Measurements from ENCODE around the gene GPRASP2.
"Not testable (repeated sequence)": the region's sequence is repeated elsewhere in the genome, so short reads cannot be mapped to it uniquely, and the experiment has no call there.

GPRASP2 gene

GRCh38 chrX:102712216-102712966 is at the start of gene GPRASP2:
Gene GPRASP2, plus strand, starts transcription at chrX:102712448. Its CDS starts 2,422 bp downstream, at chrX:102714870.
- no peak for DNase-seq (ENCODE audit: low spot score)

- DNase-seq (ENCODE audit: low spot score): not testable (repeated sequence)
Observed at GRCh38 chrX:102663820-102664219, 48.4 kb upstream of the GPRASP2 start.

GRCh38 chrX:102667034-102667433 is 45.2 kb upstream of the GPRASP2 start:
- not testable (repeated sequence) for DNase-seq (ENCODE audit: low spot score)

GRCh38 chrX:102669526-102669925 is 42.7 kb upstream of the GPRASP2 start:
- DNase-seq (ENCODE audit: low spot score): no peak

GRCh38 chrX:102672856-102673255 is 39.4 kb upstream of the GPRASP2 start:
- DNase-seq (ENCODE audit: low spot score): no peak

- not testable (repeated sequence) for DNase-seq (ENCODE audit: low spot score)
Observed at GRCh38 chrX:102677479-102677878, 34.8 kb upstream of the GPRASP2 start.

GRCh38 chrX:102684772-102685520 is 27.3 kb upstream of the GPRASP2 start:
- no peak for DNase-seq (ENCODE audit: low spot score)

GRCh38 chrX:102694749-102695148 is 17.5 kb upstream of the GPRASP2 start:
- no peak for DNase-seq (ENCODE audit: low spot score)

GRCh38 chrX:102696306-102696705 is 15.9 kb upstream of the GPRASP2 start:
- no peak for DNase-seq (ENCODE audit: low spot score)

- DNase-seq (ENCODE audit: low spot score): no peak
Observed at GRCh38 chrX:102697494-102697893, 14.8 kb upstream of the GPRASP2 start.

GRCh38 chrX:102708900-102709299 is 3.3 kb upstream of the GPRASP2 start:
- DNase-seq (ENCODE audit: low spot score): no peak

GRCh38 chrX:102711872-102712215 is 404 bp upstream of the GPRASP2 start:
- no peak for DNase-seq (ENCODE audit: low spot score)

GRCh38 chrX:102712981-102713625 is 855 bp downstream of the GPRASP2 start:
- peak; percentile 13 for DNase-seq (ENCODE audit: low spot score)

- peak; percentile 20 for DNase-seq (ENCODE audit: low spot score)
Observed at GRCh38 chrX:102714994-102715393, 2.7 kb downstream of the GPRASP2 start.

- DNase-seq (ENCODE audit: low spot score): no peak
Observed at GRCh38 chrX:102715967-102716366, 3.7 kb downstream of the GPRASP2 start.

- DNase-seq (ENCODE audit: low spot score): peak; percentile 74
Observed at GRCh38 chrX:102720237-102721168, 8.3 kb downstream of the GPRASP2 start, which contains the start of gene GPRASP3. Gene GPRASP3, plus strand, starts transcription at chrX:102720743. Its CDS starts 28,253 bp downstream, at chrX:102748996.

- DNase-seq (ENCODE audit: low spot score): not testable (repeated sequence)
Observed at GRCh38 chrX:102721169-102721506, 8.9 kb downstream of the GPRASP2 start.

- no peak for DNase-seq (ENCODE audit: low spot score)
Observed at GRCh38 chrX:102723456-102723855, 11.2 kb downstream of the GPRASP2 start.

GRCh38 chrX:102727761-102728160 is 15.5 kb downstream of the GPRASP2 start:
- DNase-seq (ENCODE audit: low spot score): no peak

- no peak for DNase-seq (ENCODE audit: low spot score)
Observed at GRCh38 chrX:102728646-102729045, 16.4 kb downstream of the GPRASP2 start.

- DNase-seq (ENCODE audit: low spot score): no peak
Observed at GRCh38 chrX:102739657-102740056, 27.4 kb downstream of the GPRASP2 start.

GRCh38 chrX:102744307-102744706 is 32.1 kb downstream of the GPRASP2 start:
- no peak for DNase-seq (ENCODE audit: low spot score)
